Fibroblast of villous mesenchyme (primary cell): ENCODE measurements around the gene SCART1. TPM values are rescaled to one million over a fixed set of nuclear protein-coding genes. Genes with fewer than 3 reads are reported as not detected.

Experiments used
- DNase-seq: peaks from one replicate; pipeline ENCODE4 v3.0.0-alpha.2; 2010; ENCODE audit warnings: low read depth
- H3K4me3 ChIP-seq: 2 replicates; pipeline ENCODE4 v1.5.1; 2011; ENCODE audit warnings: low read depth, mild to moderate bottlenecking, low read length
- total RNA-seq: library from RNA; depleted of rRNA; stranded (reverse); fragments of >200 nt; gene quantifications from 2 replicates; pipeline ENCODE4 v1.2.3, GENCODE V29; 2012
- TF ChIP-seq, protein P1 (sequence below): IDR thresholded peaks from 2 replicates; pipeline ENCODE4 v1.5.1; 2012; ENCODE audit warnings: low read depth, mild to moderate bottlenecking, low read length; ENCODE audit not compliant: insufficient read depth

SCART1 gene
- total RNA-seq, 1 donor, result 2.6 TPM

DNA sequence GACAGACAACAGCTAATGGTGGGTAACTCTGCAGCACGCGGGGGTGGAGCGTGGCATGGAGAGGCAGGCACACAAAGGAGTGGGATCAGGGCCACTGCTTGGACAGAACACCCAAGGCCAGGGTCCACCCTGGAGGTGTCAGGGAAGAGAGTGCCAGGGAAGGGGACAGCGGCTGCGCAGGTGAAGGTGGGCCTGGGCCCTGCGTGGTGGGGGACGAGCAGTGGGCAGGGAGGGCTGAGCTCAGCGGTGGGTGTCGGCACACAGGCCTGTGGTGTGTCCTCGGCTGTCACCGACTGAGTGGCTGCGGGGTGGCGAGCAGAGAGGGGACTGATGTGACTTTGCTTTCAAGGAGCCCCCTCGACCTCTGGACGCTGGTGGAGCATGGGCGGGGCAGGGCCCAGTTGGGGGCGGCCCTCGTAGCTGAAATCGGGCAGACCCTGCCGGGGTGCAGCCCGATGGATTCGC, 8.4 kb upstream of the SCART1 start:
- no peak overlapping the region for H3K4me3 ChIP-seq
- TF ChIP-seq, protein P1, sequence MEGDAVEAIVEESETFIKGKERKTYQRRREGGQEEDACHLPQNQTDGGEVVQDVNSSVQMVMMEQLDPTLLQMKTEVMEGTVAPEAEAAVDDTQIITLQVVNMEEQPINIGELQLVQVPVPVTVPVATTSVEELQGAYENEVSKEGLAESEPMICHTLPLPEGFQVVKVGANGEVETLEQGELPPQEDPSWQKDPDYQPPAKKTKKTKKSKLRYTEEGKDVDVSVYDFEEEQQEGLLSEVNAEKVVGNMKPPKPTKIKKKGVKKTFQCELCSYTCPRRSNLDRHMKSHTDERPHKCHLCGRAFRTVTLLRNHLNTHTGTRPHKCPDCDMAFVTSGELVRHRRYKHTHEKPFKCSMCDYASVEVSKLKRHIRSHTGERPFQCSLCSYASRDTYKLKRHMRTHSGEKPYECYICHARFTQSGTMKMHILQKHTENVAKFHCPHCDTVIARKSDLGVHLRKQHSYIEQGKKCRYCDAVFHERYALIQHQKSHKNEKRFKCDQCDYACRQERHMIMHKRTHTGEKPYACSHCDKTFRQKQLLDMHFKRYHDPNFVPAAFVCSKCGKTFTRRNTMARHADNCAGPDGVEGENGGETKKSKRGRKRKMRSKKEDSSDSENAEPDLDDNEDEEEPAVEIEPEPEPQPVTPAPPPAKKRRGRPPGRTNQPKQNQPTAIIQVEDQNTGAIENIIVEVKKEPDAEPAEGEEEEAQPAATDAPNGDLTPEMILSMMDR, result no peak
- no peak for DNase-seq

DNA sequence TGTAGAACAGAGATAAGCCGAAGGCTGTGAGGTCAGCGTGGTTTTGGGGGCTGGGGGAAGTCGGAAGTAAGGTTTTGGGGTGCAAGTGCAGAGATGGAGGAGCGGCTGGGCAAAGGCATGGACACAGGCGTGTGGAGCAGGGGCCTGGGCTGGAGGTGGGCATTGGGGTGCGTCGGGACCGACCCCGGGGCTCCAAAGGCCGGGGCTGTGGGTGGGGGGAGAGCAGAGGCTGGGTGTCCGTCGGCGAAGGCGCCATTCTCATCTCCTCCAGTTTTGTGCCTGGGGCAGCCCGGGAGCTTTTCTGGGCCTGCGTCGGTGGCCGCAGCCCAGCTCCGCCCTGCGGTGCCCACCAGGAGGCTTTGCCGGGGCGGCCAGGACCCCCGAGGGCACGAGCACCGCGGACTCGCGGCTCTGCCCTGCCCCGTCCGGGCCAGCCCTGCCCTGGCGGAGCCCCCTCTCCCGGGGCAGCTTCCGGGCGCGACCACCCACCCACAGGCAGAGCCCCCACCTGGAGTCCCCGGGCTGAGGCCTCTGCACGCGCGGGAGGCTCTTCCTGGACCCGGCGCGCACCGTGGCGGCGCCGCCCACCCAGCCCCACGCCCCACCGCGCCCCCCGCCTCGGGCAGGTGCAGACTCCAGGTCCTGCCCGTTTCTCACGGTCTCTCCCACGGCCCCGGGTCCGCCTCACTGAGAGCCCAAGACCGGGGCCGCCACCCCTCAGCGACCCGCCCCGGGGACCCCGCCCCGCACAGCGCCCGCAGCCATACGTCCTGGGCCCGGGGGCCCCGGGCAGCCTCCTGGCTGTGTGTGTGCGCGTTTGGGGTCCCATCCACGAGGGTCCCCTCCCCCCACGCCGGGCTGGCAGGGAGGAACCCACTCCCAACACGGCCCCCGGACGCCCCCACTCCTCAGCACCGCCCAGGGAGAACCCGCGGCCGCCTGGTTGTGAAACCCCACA, 7.7 kb upstream of the SCART1 start:
- no peak for DNase-seq
- no peak overlapping the region for H3K4me3 ChIP-seq
- TF ChIP-seq, protein P1, result no peak

DNA sequence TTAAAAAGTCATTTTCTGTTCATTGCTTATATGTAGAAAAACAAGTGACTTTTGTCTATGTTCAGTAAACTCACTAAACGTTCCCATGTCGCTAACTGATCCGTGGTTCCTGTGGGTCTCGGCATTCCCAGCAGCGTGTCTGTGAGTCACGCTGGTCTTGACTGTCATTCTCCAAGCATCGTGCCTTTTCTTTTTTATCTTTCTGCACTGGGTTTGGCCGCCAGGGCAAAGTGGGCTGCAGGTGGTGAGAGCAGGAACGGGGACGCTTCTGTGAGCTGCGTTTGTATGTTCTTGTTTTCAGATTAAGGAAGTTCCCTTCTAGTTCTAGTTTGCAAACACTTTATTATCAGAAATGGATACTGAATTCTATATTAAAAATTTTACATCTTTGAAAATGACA, 6.8 kb upstream of the SCART1 start:
- no peak for DNase-seq
- no peak overlapping the region for H3K4me3 ChIP-seq
- TF ChIP-seq, protein P1, result no peak

DNA sequence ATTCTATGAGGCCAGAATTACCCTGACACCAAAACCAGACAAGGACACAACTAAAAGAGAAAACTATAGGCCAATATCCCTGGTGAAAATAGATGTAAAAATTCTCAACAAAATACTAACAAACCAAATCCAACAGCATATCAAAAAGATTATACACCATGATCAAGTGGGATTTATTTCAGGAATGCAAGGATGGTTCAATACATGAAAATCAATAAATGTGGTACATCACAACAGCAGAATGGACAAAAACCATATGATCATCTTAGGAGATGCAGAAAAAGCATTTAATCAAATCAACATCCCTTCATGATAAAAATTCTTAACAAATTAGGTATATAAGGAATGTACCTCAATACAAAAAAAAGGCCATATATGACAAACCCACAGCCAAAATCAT, 5.6 kb upstream of the SCART1 start:
- no peak for DNase-seq
- no peak overlapping the region for H3K4me3 ChIP-seq
- TF ChIP-seq, protein P1, result no peak

DNA sequence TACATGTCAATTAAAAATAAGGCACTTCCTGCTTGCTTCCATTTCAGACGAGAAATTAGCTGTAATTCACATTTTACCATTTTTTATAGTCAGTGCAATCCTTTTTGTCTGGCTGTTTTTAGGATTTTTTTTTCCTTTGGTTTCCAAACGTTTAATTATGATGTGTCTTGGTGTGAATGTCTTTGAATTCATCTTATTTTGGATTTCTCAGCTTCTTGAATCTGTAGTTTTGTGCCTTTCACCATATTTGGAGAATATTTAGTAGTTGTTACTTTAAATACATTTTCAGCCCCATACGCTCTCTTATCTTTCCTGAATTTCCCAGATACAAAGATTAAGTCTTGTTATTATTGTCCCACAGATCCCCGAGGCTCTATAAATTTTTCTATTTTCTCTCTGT, 2.4 kb upstream of the SCART1 start:
- no peak for DNase-seq
- no peak overlapping the region for H3K4me3 ChIP-seq
- TF ChIP-seq, protein P1, result no peak

DNA sequence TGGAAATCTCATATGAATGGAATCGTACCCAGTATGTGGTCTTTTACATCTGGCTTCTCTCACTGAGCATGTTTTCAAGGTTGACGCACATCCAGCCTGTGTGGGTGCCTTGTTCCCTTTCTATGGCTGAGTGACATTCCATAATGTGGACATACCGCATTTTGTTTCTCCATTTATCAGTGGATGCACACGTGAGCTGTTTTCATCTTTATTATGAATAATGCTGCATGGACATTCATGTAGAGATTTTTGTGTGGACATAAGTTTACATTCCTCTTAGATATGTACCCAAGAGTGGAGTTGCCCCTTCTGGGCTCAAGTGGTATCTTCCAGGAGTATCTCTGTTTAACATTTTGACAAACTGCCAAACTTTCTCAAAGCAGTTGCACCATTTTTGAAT, 1.3 kb upstream of the SCART1 start:
- DNase-seq, result no peak

More for the DNA sequence above, 1.3 kb upstream of the SCART1 start:
- TF ChIP-seq, protein P1, result no peak
- H3K4me3 ChIP-seq, result no peak overlapping the region
